NCI-H446 (cell line): ENCODE data around the gene NEK1.

Source experiments
- DNase-seq, 2 experiments: peaks; one replicate each; lab custom pipeline; 2025; lab: John Stamatoyannopoulos, UW

The NEK1 gene, protein sequence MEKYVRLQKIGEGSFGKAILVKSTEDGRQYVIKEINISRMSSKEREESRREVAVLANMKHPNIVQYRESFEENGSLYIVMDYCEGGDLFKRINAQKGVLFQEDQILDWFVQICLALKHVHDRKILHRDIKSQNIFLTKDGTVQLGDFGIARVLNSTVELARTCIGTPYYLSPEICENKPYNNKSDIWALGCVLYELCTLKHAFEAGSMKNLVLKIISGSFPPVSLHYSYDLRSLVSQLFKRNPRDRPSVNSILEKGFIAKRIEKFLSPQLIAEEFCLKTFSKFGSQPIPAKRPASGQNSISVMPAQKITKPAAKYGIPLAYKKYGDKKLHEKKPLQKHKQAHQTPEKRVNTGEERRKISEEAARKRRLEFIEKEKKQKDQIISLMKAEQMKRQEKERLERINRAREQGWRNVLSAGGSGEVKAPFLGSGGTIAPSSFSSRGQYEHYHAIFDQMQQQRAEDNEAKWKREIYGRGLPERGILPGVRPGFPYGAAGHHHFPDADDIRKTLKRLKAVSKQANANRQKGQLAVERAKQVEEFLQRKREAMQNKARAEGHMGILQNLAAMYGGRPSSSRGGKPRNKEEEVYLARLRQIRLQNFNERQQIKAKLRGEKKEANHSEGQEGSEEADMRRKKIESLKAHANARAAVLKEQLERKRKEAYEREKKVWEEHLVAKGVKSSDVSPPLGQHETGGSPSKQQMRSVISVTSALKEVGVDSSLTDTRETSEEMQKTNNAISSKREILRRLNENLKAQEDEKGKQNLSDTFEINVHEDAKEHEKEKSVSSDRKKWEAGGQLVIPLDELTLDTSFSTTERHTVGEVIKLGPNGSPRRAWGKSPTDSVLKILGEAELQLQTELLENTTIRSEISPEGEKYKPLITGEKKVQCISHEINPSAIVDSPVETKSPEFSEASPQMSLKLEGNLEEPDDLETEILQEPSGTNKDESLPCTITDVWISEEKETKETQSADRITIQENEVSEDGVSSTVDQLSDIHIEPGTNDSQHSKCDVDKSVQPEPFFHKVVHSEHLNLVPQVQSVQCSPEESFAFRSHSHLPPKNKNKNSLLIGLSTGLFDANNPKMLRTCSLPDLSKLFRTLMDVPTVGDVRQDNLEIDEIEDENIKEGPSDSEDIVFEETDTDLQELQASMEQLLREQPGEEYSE (N-terminal part only)

GRCh38 chr4:169611991-169612870 lies at the start of gene NEK1:
Gene NEK1 (minus strand): TSS chr4:169612583. CDS start chr4:169602630, 9,953 bp downstream.
- DNase-seq: peak; percentile 80 to 94

- DNase-seq: no peak
Measured at GRCh38 chr4:169661761-169662160, 49.4 kb upstream of the NEK1 start.

GRCh38 chr4:169660929-169661328 lies 48.5 kb upstream of the NEK1 start:
- no peak for DNase-seq

- peak; percentile 76 to 85 for DNase-seq
Measured at GRCh38 chr4:169659716-169660670, 47.6 kb upstream of the NEK1 start.

- no peak for DNase-seq
Measured at GRCh38 chr4:169658975-169659715, 46.8 kb upstream of the NEK1 start.

DNA sequence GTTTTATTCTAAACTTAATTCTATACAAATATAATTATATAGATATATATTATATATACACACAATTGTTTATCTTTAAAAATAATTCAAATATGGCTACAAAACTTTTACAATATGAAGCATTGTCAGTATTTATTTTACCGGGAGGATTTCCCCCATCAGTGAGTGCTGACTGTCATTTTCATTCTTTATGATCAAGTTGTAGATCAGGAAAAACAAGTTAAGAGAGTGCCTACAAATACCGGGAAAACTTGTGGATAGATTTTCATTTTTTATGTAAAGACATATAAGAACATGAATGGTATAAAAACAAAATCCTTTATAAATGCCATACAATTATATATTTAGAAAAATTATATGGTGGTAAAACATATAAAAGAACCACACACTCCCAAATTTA lies 45.8 kb upstream of the NEK1 start:
- no peak for DNase-seq

DNA sequence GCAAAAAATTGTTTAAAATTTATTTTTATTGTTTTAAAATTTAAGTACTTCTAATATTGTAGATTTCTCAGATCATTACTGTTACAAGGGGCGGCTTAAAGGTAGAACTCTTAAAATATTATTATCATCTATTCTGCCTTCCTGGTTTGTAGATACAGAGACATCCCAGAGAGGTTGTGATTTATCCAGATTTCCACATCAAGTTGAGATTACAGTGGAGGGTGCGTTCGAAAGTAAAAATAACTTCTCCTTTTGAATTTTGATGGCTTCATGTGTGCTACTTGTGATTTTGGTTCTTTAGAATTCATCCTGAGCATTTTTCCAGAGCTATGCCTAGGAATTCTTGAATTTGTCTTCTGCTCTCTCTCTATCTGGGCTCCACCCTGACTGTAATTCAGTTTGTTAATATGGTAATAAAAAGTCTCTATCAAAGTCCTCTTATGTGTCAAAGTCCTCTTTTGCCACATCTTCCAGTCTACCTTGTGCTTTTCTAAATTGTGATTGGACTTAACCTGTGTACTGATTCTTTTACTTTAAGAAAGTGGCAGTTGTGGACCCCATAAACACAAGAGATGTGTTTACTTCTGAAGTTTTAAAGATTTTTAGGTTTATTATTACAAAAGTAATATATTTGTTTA lies 45.2 kb upstream of the NEK1 start:
- no peak for DNase-seq

DNA sequence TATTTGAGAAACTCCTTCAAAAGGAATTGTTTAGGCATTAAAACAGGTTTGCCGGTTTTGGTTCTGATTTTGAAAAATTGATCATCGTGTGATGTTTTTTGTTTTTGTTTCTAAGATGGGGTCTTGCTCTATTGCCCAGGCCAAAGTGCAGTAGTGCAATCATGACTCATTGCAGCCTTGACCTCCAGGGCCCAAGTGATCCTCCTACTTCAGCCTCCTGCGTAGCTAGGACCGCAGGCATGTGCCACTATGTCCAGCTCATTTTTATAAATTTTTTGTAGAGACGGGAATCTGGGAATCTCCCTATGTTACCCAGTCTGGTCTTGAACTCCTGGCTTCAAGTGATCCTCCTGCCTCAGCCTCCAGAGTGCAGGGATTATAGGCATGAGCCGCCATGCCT lies 43.0 kb upstream of the NEK1 start:
- DNase-seq: no peak

DNA sequence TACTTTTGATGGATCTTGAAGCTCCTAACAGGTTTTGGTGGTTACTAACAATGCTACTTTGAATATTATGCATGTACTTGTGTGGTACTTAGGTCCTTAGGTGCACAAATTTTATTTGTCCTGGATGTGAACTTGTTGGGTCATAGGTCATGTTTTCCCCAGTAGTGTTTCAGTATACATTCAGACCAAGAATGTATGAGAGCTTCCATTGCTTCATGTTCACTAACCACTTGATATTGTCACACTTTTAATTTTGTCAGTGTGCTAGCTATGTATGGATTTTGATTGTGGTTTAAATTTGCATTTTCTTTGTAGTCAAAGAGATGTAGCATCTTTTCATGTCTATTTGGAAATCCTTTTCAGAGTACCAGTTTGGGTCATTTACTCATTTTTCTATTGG lies 40.2 kb upstream of the NEK1 start:
- DNase-seq: no peak

DNA sequence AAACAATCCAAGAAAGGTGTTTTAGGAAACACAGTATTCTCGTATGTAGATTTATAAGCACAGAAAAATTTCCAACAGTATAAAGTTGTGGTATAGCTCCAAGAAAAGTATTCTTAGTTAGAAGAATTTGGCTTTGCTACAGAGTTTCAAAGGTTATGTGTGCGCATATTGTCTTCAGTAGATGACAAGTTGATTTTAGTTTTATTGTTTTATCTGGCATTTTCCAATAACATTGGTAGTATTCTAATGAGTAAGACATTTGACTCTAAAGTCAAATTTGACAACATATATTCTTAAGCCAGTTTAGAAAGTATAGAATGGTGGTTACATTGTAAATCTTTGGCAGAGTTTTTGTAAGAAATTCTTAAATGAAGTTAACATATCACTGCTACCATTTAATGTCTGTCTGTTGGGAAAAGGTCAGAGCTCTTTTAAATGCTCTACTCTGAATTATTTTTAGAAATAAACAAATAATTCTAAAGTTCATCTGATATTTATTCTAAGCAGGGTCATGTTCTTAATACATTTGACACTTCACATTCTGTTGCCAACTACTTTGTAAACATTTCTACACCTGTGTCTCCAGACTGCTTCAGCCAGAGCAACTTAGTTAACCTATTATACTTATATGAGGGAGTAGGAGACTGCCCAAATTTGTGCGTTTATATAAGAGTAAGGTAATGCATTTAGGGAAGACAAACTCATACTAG lies 38.0 kb upstream of the NEK1 start:
- DNase-seq: no peak

GRCh38 chr4:169649545-169650226 lies 37.3 kb upstream of the NEK1 start:
- no peak for DNase-seq

DNA sequence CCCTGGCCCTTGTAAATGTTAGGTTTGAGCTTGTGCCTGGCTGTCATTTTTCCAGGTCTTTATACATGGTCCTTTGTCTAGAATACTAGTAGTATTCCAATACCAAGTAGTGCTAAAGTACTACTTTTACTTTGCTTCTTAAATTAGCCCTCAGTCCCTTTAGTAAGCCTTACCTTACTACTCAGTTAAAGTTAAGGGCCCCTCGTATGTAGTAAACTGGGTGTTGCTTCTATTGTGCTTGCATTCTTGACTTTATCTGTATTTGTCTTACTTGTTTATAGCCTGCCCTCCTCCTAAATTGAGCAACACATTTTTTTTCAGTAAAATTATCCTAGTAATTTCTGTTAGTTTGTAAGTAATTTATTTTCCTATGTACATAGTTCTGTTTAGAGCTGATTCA lies 33.2 kb upstream of the NEK1 start:
- DNase-seq: no peak

- no peak for DNase-seq
Measured at GRCh38 chr4:169644802-169645201, 32.4 kb upstream of the NEK1 start.

- DNase-seq: peak in 1 of 2 experiments; percentile 47
Measured at GRCh38 chr4:169640261-169640870, 28.0 kb upstream of the NEK1 start.

DNA sequence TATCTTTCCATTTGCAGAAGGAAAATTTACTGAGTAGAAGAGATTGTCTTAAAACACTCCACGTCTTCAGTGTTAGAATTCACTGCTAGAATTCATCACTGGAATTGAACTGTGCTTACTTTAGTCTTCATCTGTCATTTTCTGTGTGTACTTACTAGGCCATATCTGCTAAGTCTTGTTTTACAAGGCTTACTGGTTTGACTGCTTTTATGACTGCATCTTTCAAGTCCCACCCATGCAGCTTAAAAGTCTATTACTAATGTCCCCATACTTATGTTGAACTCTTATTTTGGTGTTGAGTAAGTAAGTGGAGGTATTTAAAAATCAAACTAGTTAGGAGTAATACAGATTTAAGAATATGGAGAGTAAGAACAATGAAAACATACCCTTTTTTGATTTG lies 22.6 kb upstream of the NEK1 start:
- DNase-seq: no peak

- no peak for DNase-seq
Measured at GRCh38 chr4:169632896-169633295, 20.5 kb upstream of the NEK1 start.

DNA sequence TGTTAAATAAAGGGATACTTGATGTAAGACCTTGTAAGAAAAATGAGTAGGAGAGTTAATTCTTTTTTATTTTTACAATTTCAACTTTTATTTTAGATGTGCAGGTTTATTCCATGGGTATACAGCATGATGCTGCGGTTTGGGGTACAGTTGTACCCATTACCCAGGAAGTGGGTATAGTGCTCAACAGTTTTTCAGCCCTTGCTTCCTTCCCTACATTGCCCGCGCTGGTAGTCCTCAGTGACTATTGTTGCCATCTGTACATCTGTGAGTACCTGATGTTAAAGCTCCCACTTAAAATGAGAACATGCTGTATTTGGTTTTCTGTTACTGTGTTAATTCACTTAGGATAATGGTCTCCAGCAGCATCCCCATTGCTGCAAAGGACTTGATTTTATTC lies 17.7 kb upstream of the NEK1 start:
- DNase-seq: no peak
